ENCODE measurements around the gene MEF2C.

Gene MEF2C

GRCh38 chr5:88888848-88889188, 5.8 kb upstream of the MEF2C start:
- no peak for DNase-seq (ENCODE audit: low read depth in 2 of 2)

DNA sequence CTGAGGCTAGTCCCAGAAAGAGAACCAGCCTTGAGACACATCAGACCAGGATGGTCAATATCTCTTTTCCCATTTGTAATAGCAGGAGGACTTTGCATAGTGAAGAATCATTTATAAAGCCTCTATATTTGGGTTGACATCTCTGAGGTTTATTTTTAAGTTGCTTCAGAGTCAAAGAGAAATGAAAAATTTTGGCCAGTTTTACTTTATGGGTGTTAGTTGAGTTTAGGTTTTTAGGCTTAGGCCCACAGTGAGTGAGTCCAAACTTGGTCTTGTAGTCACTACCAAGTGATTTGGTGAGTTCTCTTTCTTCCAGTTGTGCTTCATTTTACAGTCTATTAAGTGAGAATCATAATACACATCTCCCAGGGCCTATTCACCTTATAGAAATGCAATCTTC, 5.3 kb upstream of the MEF2C start:
- DNase-seq (ENCODE audit: low read depth in 2 of 2), result no peak

GRCh38 chr5:88887342-88887741, 4.4 kb upstream of the MEF2C start:
- DNase-seq (ENCODE audit: low read depth in 2 of 2), result no peak

- no peak for DNase-seq (ENCODE audit: low read depth in 2 of 2)
Measured at GRCh38 chr5:88886746-88887341, 3.9 kb upstream of the MEF2C start.

- DNase-seq (ENCODE audit: low read depth in 2 of 2), result no peak
Measured at GRCh38 chr5:88886252-88886651, 3.3 kb upstream of the MEF2C start.

GRCh38 chr5:88885002-88885401, 2.0 kb upstream of the MEF2C start:
- no peak for DNase-seq (ENCODE audit: low read depth in 2 of 2)

- no peak for DNase-seq (ENCODE audit: low read depth in 2 of 2)
Measured at GRCh38 chr5:88884608-88884877, 1.6 kb upstream of the MEF2C start.

DNA sequence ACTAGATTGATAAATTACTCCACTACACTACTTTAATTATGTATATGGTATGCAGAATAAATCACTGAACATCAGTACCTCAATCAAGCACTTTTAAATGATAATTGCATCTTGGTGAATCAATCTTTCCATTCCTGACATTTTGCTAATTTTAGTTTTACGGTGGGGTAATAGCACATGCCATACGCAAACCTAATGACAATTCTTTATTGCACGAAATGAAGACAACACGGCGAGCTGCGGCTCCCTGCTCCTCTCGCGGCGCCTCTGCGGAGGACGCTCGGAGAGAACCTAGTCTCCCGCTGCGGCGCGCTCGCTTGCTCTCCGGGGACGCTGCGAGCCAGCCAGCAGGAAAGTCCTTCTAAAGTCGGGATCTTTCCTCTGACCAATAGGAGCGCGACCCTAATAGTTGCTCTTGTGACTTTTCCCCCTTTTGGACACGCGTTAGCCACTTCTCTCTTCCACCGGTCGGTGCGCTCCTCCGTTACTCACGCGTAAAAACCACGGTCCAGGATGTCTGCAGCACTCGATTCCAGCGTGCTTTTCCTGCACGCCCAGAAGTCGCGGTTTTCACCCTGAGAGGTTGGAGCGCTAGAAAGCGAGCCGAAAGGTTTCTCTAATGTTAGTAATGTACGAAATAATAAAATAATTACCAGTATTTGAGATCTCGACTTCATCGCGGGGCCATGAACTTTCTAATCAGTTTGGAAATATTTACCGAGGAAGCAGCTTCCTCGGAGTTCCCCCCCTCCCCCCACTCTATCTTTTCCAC, 1.0 kb upstream of the MEF2C start:
- DNase-seq (ENCODE audit: low read depth in 2 of 2), result no peak

GRCh38 chr5:88882276-88883038, 527 bp downstream of the MEF2C start:
- DNase-seq (ENCODE audit: low read depth in 2 of 2), result no peak

DNA sequence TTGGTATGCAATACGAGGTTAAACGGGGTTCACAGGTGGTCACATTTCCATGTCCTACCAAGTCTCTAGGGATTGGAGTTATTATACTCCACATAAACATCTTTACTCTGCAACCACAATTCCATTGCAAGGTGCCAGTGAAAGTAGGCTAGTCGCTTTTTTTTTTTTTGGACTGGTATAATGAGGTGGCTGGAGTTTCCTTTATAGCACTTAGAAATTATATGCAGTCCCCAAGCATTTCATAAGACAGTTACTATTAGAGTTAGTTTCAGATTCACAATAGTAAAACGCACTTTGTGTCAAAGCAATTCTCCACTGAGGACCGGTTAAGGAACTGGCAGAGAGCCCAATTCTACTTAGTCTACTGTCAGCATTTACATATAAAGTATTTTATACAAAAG, 1.4 kb downstream of the MEF2C start:
- no peak for DNase-seq (ENCODE audit: low read depth in 2 of 2)

GRCh38 chr5:88880201-88880600, 2.8 kb downstream of the MEF2C start:
- DNase-seq (ENCODE audit: low read depth in 2 of 2), result no peak

GRCh38 chr5:88879724-88880123, 3.3 kb downstream of the MEF2C start:
- DNase-seq (ENCODE audit: low read depth in 2 of 2), result no peak

DNA sequence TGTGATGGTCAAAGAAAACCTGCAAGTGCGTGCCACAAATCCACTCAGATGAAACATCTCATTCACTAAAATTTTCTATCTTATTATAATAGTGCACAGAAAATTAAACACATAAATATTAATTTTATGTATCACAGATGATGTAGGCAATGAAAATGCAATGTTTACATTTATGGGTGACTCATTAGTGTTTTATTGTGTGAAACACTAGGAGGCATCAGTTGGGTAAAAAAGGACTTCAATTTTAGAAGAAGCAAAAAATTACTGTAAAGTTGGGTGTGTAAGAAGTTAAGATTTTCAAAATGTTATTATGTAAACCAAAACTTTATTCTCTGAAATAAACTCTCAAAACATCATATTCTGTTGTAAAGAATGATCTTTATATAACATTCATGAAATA, 4.0 kb downstream of the MEF2C start:
- DNase-seq (ENCODE audit: low read depth in 2 of 2), result no peak

- no peak for DNase-seq (ENCODE audit: low read depth in 2 of 2)
Measured at GRCh38 chr5:88877826-88878225, 5.2 kb downstream of the MEF2C start.

DNA sequence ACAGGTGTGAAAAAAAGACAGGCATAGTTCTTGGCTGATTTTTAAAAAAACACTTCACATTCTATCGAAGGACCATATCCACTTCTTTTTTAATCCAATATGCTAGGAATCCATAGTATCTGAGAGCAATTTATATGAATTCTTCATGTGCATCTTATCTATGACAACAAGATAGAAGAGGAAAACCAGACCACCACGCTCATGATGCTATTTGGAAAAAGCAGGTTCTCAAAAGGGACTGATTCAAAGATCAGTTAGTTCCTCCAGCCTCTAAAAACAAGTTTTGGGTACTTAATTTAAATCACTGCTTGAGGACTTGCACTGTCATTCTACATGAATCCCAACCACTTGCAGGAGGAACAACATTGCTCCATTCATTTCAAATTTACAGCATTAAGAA, 6.3 kb downstream of the MEF2C start:
- no peak for DNase-seq (ENCODE audit: low read depth in 2 of 2)

DNA sequence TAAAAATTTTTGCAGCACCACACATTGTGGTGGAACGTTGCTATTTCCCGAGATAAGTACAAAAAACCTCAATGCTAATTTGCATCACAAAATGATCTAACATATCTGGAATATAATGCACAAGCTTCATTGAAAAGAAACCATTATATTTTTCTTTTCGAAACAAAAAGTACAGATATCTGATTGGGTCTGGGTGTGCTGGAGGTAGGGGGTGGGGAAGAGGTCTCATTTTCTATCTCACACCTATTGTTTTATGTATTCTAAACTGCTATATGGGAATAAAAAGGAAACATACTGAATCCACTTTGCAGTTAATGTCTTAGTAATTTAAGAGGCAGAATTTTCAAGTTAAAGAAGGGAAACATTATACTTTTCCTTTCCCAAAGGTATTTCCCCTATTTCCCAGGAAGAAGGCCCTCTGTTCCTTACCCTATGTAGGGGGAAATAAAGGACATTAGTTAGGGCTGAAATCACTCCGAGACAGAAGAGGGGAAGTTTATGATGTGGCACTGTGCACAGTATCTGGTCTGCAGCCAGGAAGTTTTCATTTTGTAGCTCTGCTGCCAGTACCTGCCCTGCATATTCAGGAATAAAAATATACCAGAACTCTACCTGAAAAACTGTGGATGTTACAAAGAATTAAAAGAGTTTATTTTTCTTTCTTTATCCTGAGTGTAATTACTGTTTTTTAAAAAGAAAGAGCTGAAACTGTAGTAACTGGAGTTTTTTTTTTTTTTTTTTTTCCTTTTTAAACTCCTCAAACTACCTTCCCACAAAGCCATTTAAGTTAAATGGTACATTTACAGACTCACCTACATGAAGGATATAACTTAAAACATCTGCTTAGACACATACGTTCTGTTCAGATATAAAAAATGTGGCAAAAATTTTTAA, 7.4 kb downstream of the MEF2C start:
- DNase-seq (ENCODE audit: low read depth in 2 of 2), result no peak

DNA sequence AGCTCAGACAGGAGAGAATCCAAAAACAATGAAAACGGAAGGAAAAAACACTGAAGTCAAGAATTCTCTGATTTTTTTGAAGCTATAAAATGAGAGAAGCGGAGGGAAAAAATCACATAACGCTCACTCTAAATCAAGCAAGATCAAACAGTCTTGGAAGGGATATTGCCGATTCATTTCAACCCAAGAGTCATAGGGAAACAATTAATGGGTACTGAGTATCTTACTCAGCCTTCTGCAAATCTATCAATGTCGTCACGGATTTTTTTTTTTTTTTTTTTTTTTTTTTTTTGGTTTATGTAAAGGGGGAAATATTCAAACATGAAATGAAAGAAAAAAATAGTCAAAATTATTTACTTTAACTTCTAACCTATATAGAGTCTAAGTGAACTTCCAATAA, 9.5 kb downstream of the MEF2C start:
- DNase-seq (ENCODE audit: low read depth in 2 of 2), result no peak

- no peak for DNase-seq (ENCODE audit: low read depth in 2 of 2)
Measured at GRCh38 chr5:88872971-88873370, 10.0 kb downstream of the MEF2C start.

DNA sequence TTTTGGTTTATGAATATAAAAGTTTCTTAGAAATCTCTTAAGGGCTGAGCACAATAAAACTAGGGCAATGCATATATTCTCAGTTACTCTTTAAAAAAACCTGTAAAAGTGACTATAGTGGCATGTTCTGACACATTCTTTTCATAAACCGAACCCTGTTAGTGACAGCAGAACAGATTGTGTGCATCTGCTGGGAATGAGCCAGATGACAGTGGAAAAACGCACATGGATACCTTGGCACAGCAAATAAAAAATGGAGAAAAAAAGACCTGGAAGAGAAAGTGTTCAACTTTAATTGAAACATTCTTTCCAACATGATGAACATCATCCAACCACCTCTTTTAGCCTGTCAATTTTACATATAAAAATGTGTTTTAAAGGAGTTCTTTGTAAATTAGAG, 12.7 kb downstream of the MEF2C start:
- DNase-seq (ENCODE audit: low read depth in 2 of 2), result no peak

DNA sequence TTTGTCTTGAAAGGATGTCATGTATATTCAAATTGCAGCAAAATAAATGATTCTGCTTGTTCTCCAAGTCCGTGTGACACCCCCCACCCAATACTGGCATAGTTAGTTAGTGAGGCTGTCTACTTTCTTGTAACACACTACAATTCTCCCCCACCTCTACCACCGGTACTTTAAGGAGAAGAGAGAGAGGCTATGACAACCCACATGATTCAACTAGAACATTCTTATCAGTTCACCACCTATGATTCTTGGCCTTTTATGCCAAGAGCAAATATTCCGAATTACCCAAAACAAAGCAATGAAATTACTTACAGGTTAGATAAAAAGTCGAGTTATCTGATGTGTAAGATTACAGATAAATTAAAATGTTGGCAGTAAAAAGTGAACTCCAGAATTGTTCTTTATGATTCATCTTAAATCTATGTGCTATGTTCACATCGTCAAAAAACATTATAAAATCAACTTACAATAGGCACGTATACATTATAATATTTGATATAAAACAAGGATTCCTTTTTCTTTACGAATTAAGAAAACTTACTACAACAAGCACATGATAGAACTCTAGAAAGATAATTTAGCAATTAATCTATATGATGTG, 14.4 kb downstream of the MEF2C start:
- DNase-seq (ENCODE audit: low read depth in 2 of 2), result no peak

GRCh38 chr5:88867638-88868037, 15.3 kb downstream of the MEF2C start:
- DNase-seq (ENCODE audit: low read depth in 2 of 2), result no peak

DNA sequence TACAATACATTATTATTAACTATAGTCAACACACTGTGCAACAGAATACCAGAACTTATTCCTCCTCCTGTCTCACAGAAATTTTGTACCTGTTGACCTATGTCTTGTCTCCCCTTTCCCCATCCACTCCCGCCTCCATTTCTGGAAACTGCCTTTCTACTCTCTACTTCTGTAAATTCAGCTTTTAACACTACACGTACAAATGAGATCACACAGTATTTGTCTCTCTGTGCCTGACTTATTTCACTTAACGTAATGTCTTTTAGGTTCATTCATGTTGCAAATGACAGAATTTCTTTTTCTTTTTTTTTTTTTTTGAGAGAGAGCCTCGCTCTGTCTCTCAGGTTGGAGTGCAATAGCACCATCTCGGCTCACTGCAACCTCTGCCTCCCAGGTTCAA, 19.5 kb downstream of the MEF2C start:
- DNase-seq (ENCODE audit: low read depth in 2 of 2), result no peak
